LNCAP (cell line): ENCODE results near the gene APCDD1.

Source experiments
- CTCF ChIP-seq: fragments of 450-650 bp; IDR thresholded peaks from 2 replicates; pipeline ENCODE4 v1.5.1; 2017; ENCODE audit warnings: mild to moderate bottlenecking

The APCDD1 gene

GRCh38 chr18:10420561-10421352 lies 33.7 kb upstream of the APCDD1 start:
- TF ChIP-seq CTCF = no peak

- no peak for TF ChIP-seq CTCF
Measured at GRCh38 chr18:10421859-10422258, 32.6 kb upstream of the APCDD1 start.

GRCh38 chr18:10422731-10423130 lies 31.7 kb upstream of the APCDD1 start:
- no peak for TF ChIP-seq CTCF

GRCh38 chr18:10424585-10425307 lies 29.7 kb upstream of the APCDD1 start:
- no peak for TF ChIP-seq CTCF

GRCh38 chr18:10430677-10431076 lies 23.8 kb upstream of the APCDD1 start:
- TF ChIP-seq CTCF = no peak

- no peak for TF ChIP-seq CTCF
Measured at GRCh38 chr18:10431680-10432079, 22.8 kb upstream of the APCDD1 start.

- TF ChIP-seq CTCF = no peak
Measured at GRCh38 chr18:10432781-10433180, 21.7 kb upstream of the APCDD1 start.
